D341Med (cell line): ENCODE measurements around the gene ATRIP.

Source experiments
- DNase-seq: peaks from one replicate; pipeline ENCODE4 v3.0.0; 2012; ENCODE audit warnings: low spot score

ATRIP gene

GRCh38 chr3:48410205-48411040, 36.1 kb upstream of the ATRIP start:
- no peak for DNase-seq

GRCh38 chr3:48411041-48411588, 35.4 kb upstream of the ATRIP start:
- no peak for DNase-seq

GRCh38 chr3:48411606-48412374, 34.7 kb upstream of the ATRIP start:
- no peak for DNase-seq

- DNase-seq: no peak
Observed at GRCh38 chr3:48412375-48413001, 34.0 kb upstream of the ATRIP start.

GRCh38 chr3:48413086-48413485, 33.5 kb upstream of the ATRIP start:
- DNase-seq: no peak

GRCh38 chr3:48413611-48414010, 32.9 kb upstream of the ATRIP start:
- no peak for DNase-seq

- no peak for DNase-seq
Observed at GRCh38 chr3:48414376-48415250, 31.9 kb upstream of the ATRIP start.

- no peak for DNase-seq
Observed at GRCh38 chr3:48415251-48415953, 31.1 kb upstream of the ATRIP start.

GRCh38 chr3:48416091-48416505, 30.4 kb upstream of the ATRIP start:
- DNase-seq: no peak

GRCh38 chr3:48416546-48416945, 30.0 kb upstream of the ATRIP start:
- DNase-seq: no peak

GRCh38 chr3:48417529-48418108, 28.9 kb upstream of the ATRIP start:
- DNase-seq: no peak

GRCh38 chr3:48418140-48418539, 28.4 kb upstream of the ATRIP start:
- no peak for DNase-seq

GRCh38 chr3:48418651-48419050, 27.9 kb upstream of the ATRIP start:
- DNase-seq: no peak

GRCh38 chr3:48419149-48419548, 27.4 kb upstream of the ATRIP start:
- no peak for DNase-seq

GRCh38 chr3:48419597-48419996, 26.9 kb upstream of the ATRIP start:
- no peak for DNase-seq

- no peak for DNase-seq
Observed at GRCh38 chr3:48420561-48420960, 26.0 kb upstream of the ATRIP start.

GRCh38 chr3:48422272-48422671, 24.3 kb upstream of the ATRIP start:
- no peak for DNase-seq

GRCh38 chr3:48422681-48423080, 23.9 kb upstream of the ATRIP start:
- DNase-seq: no peak

GRCh38 chr3:48423241-48423882, 23.2 kb upstream of the ATRIP start:
- no peak for DNase-seq
